CD4-positive, alpha-beta memory T cell (primary cell): Measurements from ENCODE around the gene NFATC2. TPM values are rescaled to one million over a fixed set of nuclear protein-coding genes. Genes with fewer than 3 reads are reported as not detected.
A peak's percentile ranks its signal among the peaks of the same experiment; 100 is the strongest.

Experiments
- CTCF ChIA-PET: fragments of 350-600 bp; sonication (Branson Sonifier 250); formaldehyde crosslinking; loops from one replicate; lab custom pipeline; 2021; ENCODE audit warnings: inconsistent platforms; ENCODE audit not compliant: partially characterized antibody; lab: Charles Lee
- POLR2A ChIA-PET: fragments of 350-600 bp; sonication (Branson Sonifier 250); formaldehyde crosslinking; loops from one replicate; lab custom pipeline; 2021; ENCODE audit not compliant: partially characterized antibody; lab: Charles Lee
- DNase-seq, 5 donors: peaks; one replicate each; pipeline versions ENCODE4 v3.0.0 to v3.0.0-alpha.2; 2020 to 2022; ENCODE audit warnings: mixed read lengths in 1 of 5
- H3K27ac ChIP-seq: one replicate; pipeline ENCODE4 v1.7.0; 2013; ENCODE audit warnings: low read depth, low read length
- H3K27me3 ChIP-seq: 2 replicates; pipeline ENCODE4 v1.7.0; 2013; ENCODE audit warnings: mild to moderate bottlenecking, low read length, moderate library complexity; ENCODE audit not compliant: insufficient read depth
- H3K36me3 ChIP-seq: 2 replicates; pipeline ENCODE4 v1.7.0; 2013; ENCODE audit warnings: mild to moderate bottlenecking, low read length, moderate library complexity; ENCODE audit not compliant: insufficient read depth
- H3K4me1 ChIP-seq: 2 replicates; pipeline ENCODE4 v1.7.0; 2013; ENCODE audit warnings: mild to moderate bottlenecking, low read length, moderate library complexity; ENCODE audit not compliant: insufficient read depth
- H3K4me3 ChIP-seq, 2 donors: one replicate each; pipeline ENCODE4 v1.7.0; 2013; ENCODE audit warnings: low read length in 2 of 2, mild to moderate bottlenecking in 1 of 2
- H3K9me3 ChIP-seq, 2 donors: one replicate each; pipeline ENCODE4 v1.7.0; 2013; ENCODE audit warnings: low read length in 2 of 2, control low read depth in 1 of 2; ENCODE audit not compliant: control insufficient read depth in 1 of 2
- H3K27ac Mint-ChIP-seq, 7 donors: one replicate each; pipeline ENCODE4 v1.8.0; 2020 to 2021; ENCODE audit warnings: mixed read lengths in 7 of 7, mild to moderate bottlenecking in 6 of 7, inconsistent platforms in 3 of 7, moderate library complexity in 3 of 7
- H3K27me3 Mint-ChIP-seq, 2 donors: one replicate each; pipeline ENCODE4 v1.8.0; 2020 to 2021; ENCODE audit warnings: mixed read lengths in 2 of 2
- H3K36me3 Mint-ChIP-seq, 2 donors: one replicate each; pipeline ENCODE4 v1.8.0; 2020 to 2021; ENCODE audit warnings: mixed read lengths in 2 of 2, inconsistent platforms in 1 of 2, mild to moderate bottlenecking in 1 of 2
- H3K4me1 Mint-ChIP-seq, 4 donors: one replicate each; pipeline ENCODE4 v1.8.0; 2020 to 2021; ENCODE audit warnings: mixed read lengths in 4 of 4, mild to moderate bottlenecking in 1 of 4
- H3K4me3 Mint-ChIP-seq, 8 donors: one replicate each; pipeline ENCODE4 v1.8.0; 2020 to 2021; ENCODE audit warnings: mixed read lengths in 8 of 8, mild to moderate bottlenecking in 7 of 8, moderate library complexity in 6 of 8, inconsistent platforms in 3 of 8
- H3K9me3 Mint-ChIP-seq, 8 donors: one replicate each; pipeline ENCODE4 v1.8.0; 2020 to 2021; ENCODE audit warnings: mixed read lengths in 8 of 8, mild to moderate bottlenecking in 5 of 8, inconsistent platforms in 3 of 8, moderate library complexity in 1 of 8
- intact Hi-C: fragments of 100-400 bp; cut with micrococcal nuclease; formaldehyde crosslinking; loops from one replicate; pipeline ENCODE4 v1.15.1; 2023
- polyA plus RNA-seq, 2 donors: library from polyadenylated mRNA; unstranded; fragments of 300-500 nt; fragmentation: Illumina TruSeq; gene quantifications; one replicate each; pipeline ENCODE4 v1.2.3, GENCODE V29; 2021
- total RNA-seq, 2 experiments: library from RNA; stranded (reverse); gene quantifications; one replicate each; pipeline ENCODE4 v1.2.3, GENCODE V29; 2021

The NFATC2 gene
- total and polyA plus RNA-seq, 4 experiments from 2014 or later, result 14.0 to 71.6 (median 53.7) TPM

DNA sequence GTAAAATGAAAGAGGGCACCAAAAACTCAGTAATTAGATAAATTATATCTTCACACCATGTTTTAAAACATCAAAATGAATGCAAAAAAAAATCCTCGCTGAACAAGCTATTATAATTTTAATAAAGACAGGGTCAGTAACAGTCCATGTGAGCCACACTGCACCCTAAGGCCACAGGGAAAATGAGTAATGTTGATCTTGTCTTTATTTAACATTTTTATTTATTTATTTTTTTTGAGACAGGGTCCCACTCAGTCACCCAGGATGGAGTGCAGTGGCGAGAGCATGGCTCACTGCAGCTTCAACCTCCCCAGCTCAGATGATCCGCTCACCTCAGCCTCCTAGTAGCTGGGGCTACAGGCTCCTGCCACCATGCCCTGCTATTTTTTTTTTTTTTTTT, 8.7 kb upstream of the NFATC2 start:
- no peaks in the 10 kb centered on the region for H3K4me1 ChIP-seq
- POLR2A ChIA-PET, result interaction anchor here (0.6 to 1.3 kb wide), 2 partner anchors 37 to 1434 kb away, joined by 3 read pairs; no protein-coding TSS in a partner anchor
- no peaks in the 10 kb centered on the region for H3K9me3 Mint-ChIP-seq
- no peak overlapping the region for H3K27ac ChIP-seq
- peaks cover 0 to 4% (median 2%) of the 10 kb centered on the region in 4 donors for H3K4me1 Mint-ChIP-seq
- no peaks in the 10 kb centered on the region for H3K9me3 ChIP-seq
- intact Hi-C loops, result no loop called here
- CTCF ChIA-PET, result interaction anchor here (1.0 kb wide), 1 partner anchor 165 kb away, joined by 4 read pairs; no protein-coding TSS in a partner anchor
- peaks cover 4% of the 10 kb centered on the region for H3K27me3 ChIP-seq
- H3K27ac Mint-ChIP-seq, result no peak overlapping the region
- H3K27me3 Mint-ChIP-seq, result peaks cover 5 to 13% of the 10 kb centered on the region in 2 donors
- no peaks in the 10 kb centered on the region for H3K36me3 ChIP-seq
- H3K4me3 ChIP-seq, result no peak overlapping the region
- no peaks in the 10 kb centered on the region for H3K36me3 Mint-ChIP-seq
- H3K4me3 Mint-ChIP-seq, result no peak overlapping the region
- DNase-seq, result no peak

GRCh38 chr20:51549474-51549873, 7.0 kb upstream of the NFATC2 start:
- no peaks in the 10 kb centered on the region for H3K36me3 ChIP-seq
- POLR2A ChIA-PET, result no interaction called here
- intact Hi-C loops, result no loop called here

GRCh38 chr20:51547951-51548350, 5.4 kb upstream of the NFATC2 start:
- peaks cover 0 to 5% of the 10 kb centered on the region in 2 donors for H3K27me3 Mint-ChIP-seq
- ChIA-PET POLR2A (no interaction called here), CTCF (interaction anchor here (1.2 to 1.5 kb wide), 2 partner anchors 47 kb away, joined by 3 to 6 read pairs; no protein-coding TSS in a partner anchor)
- H3K27ac Mint-ChIP-seq, result peak overlapping the region in 3 of 7 donors; percentile 18 to 31 (median 24)
- H3K4me3 Mint-ChIP-seq, result no peak overlapping the region
- intact Hi-C loops, result no loop called here
- Histone ChIP-seq H3K9me3 (no peaks in the 10 kb centered on the region), H3K4me1 (peaks cover 6% of the 10 kb centered on the region), H3K36me3 (no peaks in the 10 kb centered on the region), H3K27me3 (no peaks in the 10 kb centered on the region), H3K27ac (no peak overlapping the region), H3K4me3 (no peak overlapping the region)
- H3K4me1 Mint-ChIP-seq, result peaks cover 4 to 7% (median 6%) of the 10 kb centered on the region in 4 donors
- no peaks in the 10 kb centered on the region for H3K9me3 Mint-ChIP-seq
- DNase-seq, result no peak
- peaks cover 0 to under 1% of the 10 kb centered on the region in 2 donors for H3K36me3 Mint-ChIP-seq

More at GRCh38 chr20:51549474-51549873, 7.0 kb upstream of the NFATC2 start:
- DNase-seq, result no peak
- Histone ChIP-seq H3K27me3 (peaks cover 1% of the 10 kb centered on the region), H3K9me3 (no peaks in the 10 kb centered on the region), H3K4me1 (no peaks in the 10 kb centered on the region), H3K27ac (no peak overlapping the region), H3K4me3 (no peak overlapping the region)
- Mint-ChIP-seq H3K27me3 (peaks cover 5% of the 10 kb centered on the region in 2 donors), H3K36me3 (no peaks in the 10 kb centered on the region), H3K4me1 (peaks cover 0 to 3% (median under 1%) of the 10 kb centered on the region in 4 donors), H3K27ac (peak overlapping the region in 1 of 7 donors; percentile 23), H3K4me3 (no peak overlapping the region), H3K9me3 (no peaks in the 10 kb centered on the region)
- CTCF ChIA-PET, result interaction anchor here (1.5 kb wide), 1 partner anchor 45 kb away, joined by 6 read pairs; no protein-coding TSS in a partner anchor

DNA sequence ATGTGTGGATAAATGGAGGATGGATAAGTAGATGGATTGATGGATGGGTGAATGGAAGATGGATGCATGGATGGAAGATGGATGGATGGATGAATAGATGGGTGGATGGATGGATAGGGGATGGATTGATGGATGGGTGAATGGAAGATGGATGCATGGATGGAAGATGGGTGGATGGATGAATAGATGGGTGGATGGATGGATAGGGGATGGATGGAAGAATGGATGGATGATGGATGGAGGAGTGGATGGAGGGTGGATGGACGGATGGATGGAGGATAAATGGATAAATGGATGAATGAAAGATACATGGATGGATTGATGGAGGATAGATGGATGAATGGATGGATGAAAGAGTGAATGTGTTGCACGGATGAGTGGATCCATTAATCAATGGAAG, 3.0 kb upstream of the NFATC2 start:
- no peak for DNase-seq
- Histone ChIP-seq H3K4me1 (peaks cover 14% of the 10 kb centered on the region), H3K27me3 (no peaks in the 10 kb centered on the region), H3K36me3 (no peaks in the 10 kb centered on the region), H3K27ac (no peak overlapping the region), H3K4me3 (no peak overlapping the region), H3K9me3 (no peaks in the 10 kb centered on the region)
- ChIA-PET CTCF (no interaction called here), POLR2A (no interaction called here)
- Mint-ChIP-seq H3K27me3 (peaks cover 0 to 5% of the 10 kb centered on the region in 2 donors), H3K27ac (peak overlapping the region in 1 of 7 donors; percentile 0), H3K36me3 (peaks cover 0 to 15% of the 10 kb centered on the region in 2 donors), H3K4me1 (peaks cover 9 to 24% (median 14%) of the 10 kb centered on the region in 4 donors), H3K4me3 (no peak overlapping the region), H3K9me3 (no peaks in the 10 kb centered on the region)
- intact Hi-C loops, result no loop called here

- Mint-ChIP-seq H3K27ac (peak overlapping the region; percentile 82 to 95 (median 91)), H3K9me3 (no peaks in the 10 kb centered on the region), H3K4me3 (peak overlapping the region; percentile 80 to 89 (median 84)), H3K27me3 (peaks cover 0 to 5% of the 10 kb centered on the region in 2 donors), H3K4me1 (peaks cover 25 to 45% (median 33%) of the 10 kb centered on the region in 4 donors), H3K36me3 (peaks cover 7 to 25% of the 10 kb centered on the region in 2 donors)
- POLR2A ChIA-PET, result interaction anchor here (1.0 to 5.2 kb wide), 11 partner anchors 8 to 139 kb away, joined by 3 to 109 read pairs (median 22); no protein-coding TSS in a partner anchor
- no peak overlapping the region for H3K27ac ChIP-seq
- CTCF ChIA-PET, result interaction anchor here (1.1 to 5.9 kb wide), 5 partner anchors 29 to 157 kb away, joined by 4 to 35 read pairs (median 5); no protein-coding TSS in a partner anchor
- H3K27me3 ChIP-seq, result no peaks in the 10 kb centered on the region
- no peak overlapping the region for H3K4me3 ChIP-seq
- H3K4me1 ChIP-seq, result peaks cover 35% of the 10 kb centered on the region
- no peaks in the 10 kb centered on the region for H3K9me3 ChIP-seq
- no peaks in the 10 kb centered on the region for H3K36me3 ChIP-seq
- intact Hi-C loops, result loop anchor here (2.0 to 5.0 kb wide), 2 partner anchors 51 to 116 kb away; no protein-coding TSS in a partner anchor
- DNase-seq, result no peak
Observed at GRCh38 chr20:51543422-51543788, 886 bp upstream of the NFATC2 start.

DNA sequence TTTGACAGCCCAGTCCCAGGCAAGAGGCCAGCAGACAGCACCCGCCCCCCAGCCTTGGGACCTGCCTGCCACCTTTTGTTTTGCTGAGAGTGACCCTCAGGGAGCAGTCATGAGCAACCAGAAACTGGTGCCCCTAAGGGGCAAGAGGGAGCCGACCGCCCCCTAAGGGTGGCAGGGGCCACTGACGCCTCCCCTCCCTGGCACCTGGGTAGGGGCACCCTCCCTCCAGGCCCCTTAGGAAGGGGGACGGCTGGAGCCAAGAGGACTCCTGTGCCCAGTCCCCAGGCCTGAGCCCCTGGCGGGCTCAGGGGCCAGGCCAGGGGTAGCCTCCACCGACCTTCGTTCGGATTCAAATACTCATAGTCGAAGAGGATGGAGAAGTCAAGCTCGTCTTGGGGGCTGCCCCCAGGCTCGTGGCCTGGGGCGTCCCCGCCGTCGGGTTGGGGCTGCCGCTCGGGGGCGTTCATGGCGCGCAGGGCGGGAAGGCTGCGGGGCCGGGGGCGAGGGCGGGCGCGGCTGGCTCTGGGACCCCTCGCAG, 417 bp downstream of the NFATC2 start:
- no peaks in the 10 kb centered on the region for H3K9me3 Mint-ChIP-seq
- H3K27ac Mint-ChIP-seq, result peak overlapping the region; percentile 97 to 100 (median 98)
- peaks cover 17 to 33% of the 10 kb centered on the region in 2 donors for H3K36me3 Mint-ChIP-seq
- H3K36me3 ChIP-seq, result peaks cover 6% of the 10 kb centered on the region
- ChIA-PET CTCF (interaction anchor here (1.2 to 5.9 kb wide), 10 partner anchors 13 to 156 kb away, joined by 3 to 35 read pairs (median 6); no protein-coding TSS in a partner anchor), POLR2A (interaction anchor here (0.6 to 5.2 kb wide), 29 partner anchors 11 to 156 kb away, joined by 3 to 109 read pairs (median 7); no protein-coding TSS in a partner anchor)
- H3K4me3 Mint-ChIP-seq, result peak overlapping the region; percentile 95 to 99 (median 98)
- no peaks in the 10 kb centered on the region for H3K27me3 ChIP-seq
- H3K9me3 ChIP-seq, result no peaks in the 10 kb centered on the region
- H3K27ac ChIP-seq, result peak overlapping the region; percentile 98
- H3K4me3 ChIP-seq, result peak overlapping the region; percentile 72 to 85
- H3K4me1 ChIP-seq, result peaks cover 48% of the 10 kb centered on the region
- intact Hi-C loops, result loop anchor here (2.0 to 5.0 kb wide), 2 partner anchors 53 to 115 kb away; no protein-coding TSS in a partner anchor
- DNase-seq, result peak; percentile 45 to 71 (median 58)
- H3K4me1 Mint-ChIP-seq, result peaks cover 38 to 58% (median 45%) of the 10 kb centered on the region in 4 donors
- H3K27me3 Mint-ChIP-seq, result peaks cover 0 to 3% of the 10 kb centered on the region in 2 donors
